Activated naive CD4-positive, alpha-beta T cell treated with anti-CD3 and anti-CD28 coated beads, Interleukin-2, amount 50 U/mL, for 72 hours (primary cell): ENCODE data around the gene MINK1. TPM values are rescaled to one million over a fixed set of nuclear protein-coding genes. Genes with fewer than 3 reads are reported as not detected.
A peak's percentile ranks its signal among the peaks of the same experiment; 100 is the strongest.

Experiments
- ATAC-seq, 2 donors: fragments of 150-1000 bp; cut with Tn5 transposase; 2 replicates each; pipeline ENCODE4 v1.10.0; 2021; ENCODE audit warnings: mild to moderate bottlenecking in 2 of 2, moderate library complexity in 2 of 2
- DNase-seq, 2 donors: peaks; one replicate each; pipeline ENCODE4 v3.0.0; 2021 to 2022; ENCODE audit warnings: low spot score in 2 of 2
- H3K27ac Mint-ChIP-seq, 2 donors: one replicate each; pipeline ENCODE4 v1.8.0; 2022; ENCODE audit warnings: mild to moderate bottlenecking in 2 of 2, mixed read lengths in 2 of 2
- H3K36me3 Mint-ChIP-seq, 2 donors: one replicate each; pipeline ENCODE4 v1.8.0; 2022; ENCODE audit warnings: mixed read lengths in 2 of 2
- H3K9me3 Mint-ChIP-seq, 2 donors: one replicate each; pipeline ENCODE4 v1.8.0; 2022; ENCODE audit warnings: mixed read lengths in 2 of 2
- total RNA-seq, 2 donors: library from RNA; stranded (reverse); gene quantifications; one replicate each; pipeline ENCODE4 v1.2.3, GENCODE V29; 2022

MINK1 gene
- total RNA-seq, 2 donors from 2014 or later, result 83.0 to 84.9 TPM

DNA sequence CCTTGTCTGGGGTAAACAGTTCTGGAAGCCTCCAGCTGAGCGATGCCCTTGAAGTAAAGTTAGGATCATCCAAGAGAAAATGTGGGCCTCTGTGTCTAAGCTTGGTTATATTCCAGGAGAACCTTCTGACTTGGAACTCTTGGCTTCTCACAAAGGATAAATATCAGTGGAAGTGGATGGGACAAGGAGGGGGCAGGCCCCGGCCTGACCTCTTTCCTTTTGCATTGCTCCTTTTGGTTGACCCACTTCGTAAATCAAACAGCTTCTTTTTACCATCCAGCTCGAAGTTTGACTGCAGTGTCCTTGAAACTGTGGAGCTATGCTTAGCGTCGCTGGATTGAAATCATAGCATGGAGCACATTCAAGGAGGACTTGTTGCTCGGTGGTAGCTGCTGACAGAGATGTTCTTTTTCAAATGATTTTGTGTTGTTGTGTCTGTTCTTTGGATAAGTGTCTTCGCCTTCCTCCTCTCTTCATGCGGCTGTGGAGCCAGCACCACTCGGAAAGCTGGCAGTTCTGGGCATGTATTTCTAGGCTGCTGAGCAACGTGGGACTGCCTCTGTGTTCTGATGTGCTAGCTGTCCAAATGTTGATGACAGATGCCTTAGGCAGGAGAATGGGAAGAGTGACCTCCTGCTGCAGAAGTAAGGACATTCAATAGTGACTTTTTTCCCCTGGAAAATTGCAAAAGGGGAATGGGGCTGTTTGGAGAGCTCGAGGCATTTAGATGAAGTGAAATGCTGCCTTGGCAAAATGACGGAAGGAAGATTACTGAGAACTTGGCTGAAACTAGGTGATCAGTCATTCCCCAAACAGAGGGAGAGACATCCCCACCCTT, 4.5 kb downstream of the MINK1 start:
- DNase-seq (no peak), ATAC-seq (no peak)
- no peak overlapping the region for H3K27ac Mint-ChIP-seq
- no peaks in the 10 kb centered on the region for H3K9me3 Mint-ChIP-seq
- H3K36me3 Mint-ChIP-seq, result peaks cover 0 to 29% of the 10 kb centered on the region in 2 donors

DNA sequence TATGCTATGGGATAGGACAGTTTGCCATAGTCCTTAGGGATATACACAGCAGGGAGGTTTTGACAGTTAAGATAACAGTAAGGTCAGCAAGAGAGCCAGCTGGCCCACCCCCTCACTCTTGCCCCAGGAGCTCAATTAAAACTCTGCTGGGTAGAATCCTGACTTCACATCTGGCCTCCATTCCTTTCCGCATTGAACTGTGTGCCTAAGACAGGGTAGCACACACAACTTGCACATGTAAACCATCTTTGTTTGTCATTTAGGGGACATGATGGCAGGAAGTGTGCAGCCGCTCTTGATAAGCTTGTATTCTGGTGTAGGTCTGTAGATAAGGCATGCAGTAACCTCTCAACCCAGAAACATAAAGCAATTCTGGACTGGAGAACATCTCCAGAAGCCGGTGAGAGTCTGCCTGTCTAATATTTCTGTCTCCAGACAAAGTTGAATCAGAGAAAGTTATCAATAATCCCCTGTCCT, 5.2 kb downstream of the MINK1 start:
- no peak for ATAC-seq
- H3K27ac Mint-ChIP-seq, result no peak overlapping the region
- H3K9me3 Mint-ChIP-seq, result no peaks in the 10 kb centered on the region
- no peak for DNase-seq
- H3K36me3 Mint-ChIP-seq, result peaks cover 0 to 29% of the 10 kb centered on the region in 2 donors

DNA sequence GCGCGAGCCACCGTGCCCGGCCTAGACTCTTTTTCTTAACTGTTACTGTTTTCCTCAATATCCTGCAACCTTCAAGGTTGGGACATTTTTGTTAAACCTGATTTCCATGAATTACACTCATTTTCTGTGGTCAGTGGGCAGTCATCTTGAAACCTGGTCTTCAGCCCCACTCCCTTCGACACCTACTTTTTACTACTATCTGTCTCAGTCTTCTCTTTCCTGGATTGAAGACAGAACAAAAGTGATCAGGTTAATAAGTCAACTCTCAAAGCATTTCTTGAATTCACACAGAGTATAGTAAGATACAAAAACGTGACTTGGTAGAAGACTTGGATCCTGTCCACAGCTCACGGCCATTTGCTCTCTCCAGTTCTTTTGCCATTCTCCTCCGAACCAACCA, 6.1 kb downstream of the MINK1 start:
- ATAC-seq (peak; percentile 41 to 55), DNase-seq (no peak)
- Mint-ChIP-seq H3K9me3 (no peaks in the 10 kb centered on the region), H3K36me3 (peaks cover 0 to 23% of the 10 kb centered on the region in 2 donors), H3K27ac (peak overlapping the region in 1 of 2 donors; percentile 12)

DNA sequence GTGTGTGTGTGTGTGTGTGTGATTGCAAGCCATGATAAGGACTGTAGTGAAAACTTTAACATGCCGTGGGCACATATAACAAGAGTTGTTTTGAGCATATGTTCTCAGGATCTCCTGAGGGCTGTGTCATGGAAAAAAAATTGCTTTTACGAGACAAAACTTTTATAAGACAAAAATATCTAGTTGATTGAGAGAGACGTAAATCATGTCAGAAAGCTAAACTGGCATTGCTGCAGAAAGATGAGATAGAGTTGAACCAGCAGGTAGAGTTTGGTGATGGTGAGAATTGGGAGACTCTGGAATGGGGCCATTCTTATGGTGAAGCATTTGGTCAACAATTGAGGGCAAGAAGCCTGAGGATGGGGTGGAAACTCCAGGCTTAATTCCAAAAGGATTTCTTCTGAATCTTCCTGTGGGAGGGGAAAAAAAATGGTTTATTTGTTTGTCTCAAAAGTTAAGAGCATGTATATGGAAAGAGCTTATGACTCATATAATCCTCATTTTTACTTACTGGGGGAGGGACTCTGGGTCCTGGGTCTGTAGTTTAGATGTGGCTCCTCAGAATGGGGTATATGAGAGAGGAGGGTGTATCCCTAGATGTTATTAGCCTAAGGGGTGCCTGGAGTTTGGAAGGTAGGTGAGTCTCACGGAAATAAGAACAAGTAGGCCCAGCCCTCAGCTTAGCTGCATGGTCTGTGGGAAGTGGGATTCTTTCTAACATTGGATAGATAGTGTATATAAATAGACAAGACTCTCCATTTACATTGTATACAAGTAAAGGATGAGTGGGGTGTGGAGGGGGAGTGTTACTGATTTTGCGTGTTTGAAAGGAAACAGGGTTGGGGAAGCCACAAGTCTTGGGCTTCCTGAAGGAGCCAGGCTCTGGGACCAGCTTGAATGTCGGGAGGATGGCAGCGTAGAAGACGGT, 7.1 kb downstream of the MINK1 start:
- Mint-ChIP-seq H3K36me3 (peaks cover 0 to 21% of the 10 kb centered on the region in 2 donors), H3K27ac (peak overlapping the region; percentile 29 to 82), H3K9me3 (no peaks in the 10 kb centered on the region)
- no peak for DNase-seq
- ATAC-seq, result peak; percentile 15 to 40

DNA sequence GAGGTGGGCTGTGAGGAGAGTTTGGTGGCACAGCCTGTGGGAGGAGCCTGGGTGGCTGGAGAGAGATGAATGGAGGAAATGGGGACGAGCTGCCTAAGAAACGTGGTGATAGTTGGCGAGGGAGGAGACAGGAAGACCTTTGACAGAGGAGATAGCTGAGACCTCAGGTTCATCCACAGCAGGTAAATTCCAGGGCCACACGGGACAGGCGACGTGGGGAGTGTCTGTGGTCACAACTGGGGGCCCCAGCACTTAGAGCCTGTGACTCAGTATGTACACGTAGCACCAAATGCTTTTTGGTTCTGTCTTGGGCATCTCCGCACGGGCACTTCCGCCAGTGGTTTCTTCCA, 7.7 kb downstream of the MINK1 start:
- H3K9me3 Mint-ChIP-seq, result no peaks in the 10 kb centered on the region
- DNase-seq (no peak), ATAC-seq (peak; percentile 76 to 79)
- peak overlapping the region; percentile 29 to 82 for H3K27ac Mint-ChIP-seq
- peaks cover 0 to 21% of the 10 kb centered on the region in 2 donors for H3K36me3 Mint-ChIP-seq

DNA sequence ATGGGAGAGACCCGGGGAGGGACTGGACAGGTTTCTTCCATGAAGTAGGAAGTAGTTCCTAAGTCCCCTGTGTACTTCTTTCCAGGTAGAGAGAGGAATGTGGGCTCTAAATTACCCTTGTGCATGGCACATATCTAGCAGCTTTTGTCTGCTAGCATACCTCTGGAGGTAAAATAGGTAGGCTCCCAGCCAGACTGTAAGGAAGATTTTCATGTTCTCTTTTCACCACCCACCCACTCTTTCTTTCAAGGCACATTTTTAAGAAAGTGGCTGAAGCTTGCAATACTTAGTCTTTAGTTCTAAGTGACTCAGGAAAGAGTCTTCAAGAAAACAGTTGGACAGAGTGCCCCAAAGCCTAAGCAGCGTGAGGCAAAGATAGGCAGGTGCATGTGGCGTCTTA, 9.2 kb downstream of the MINK1 start:
- ATAC-seq (no peak), DNase-seq (no peak)
- Mint-ChIP-seq H3K27ac (no peak overlapping the region), H3K9me3 (no peaks in the 10 kb centered on the region), H3K36me3 (peaks cover 0 to 21% of the 10 kb centered on the region in 2 donors)

DNA sequence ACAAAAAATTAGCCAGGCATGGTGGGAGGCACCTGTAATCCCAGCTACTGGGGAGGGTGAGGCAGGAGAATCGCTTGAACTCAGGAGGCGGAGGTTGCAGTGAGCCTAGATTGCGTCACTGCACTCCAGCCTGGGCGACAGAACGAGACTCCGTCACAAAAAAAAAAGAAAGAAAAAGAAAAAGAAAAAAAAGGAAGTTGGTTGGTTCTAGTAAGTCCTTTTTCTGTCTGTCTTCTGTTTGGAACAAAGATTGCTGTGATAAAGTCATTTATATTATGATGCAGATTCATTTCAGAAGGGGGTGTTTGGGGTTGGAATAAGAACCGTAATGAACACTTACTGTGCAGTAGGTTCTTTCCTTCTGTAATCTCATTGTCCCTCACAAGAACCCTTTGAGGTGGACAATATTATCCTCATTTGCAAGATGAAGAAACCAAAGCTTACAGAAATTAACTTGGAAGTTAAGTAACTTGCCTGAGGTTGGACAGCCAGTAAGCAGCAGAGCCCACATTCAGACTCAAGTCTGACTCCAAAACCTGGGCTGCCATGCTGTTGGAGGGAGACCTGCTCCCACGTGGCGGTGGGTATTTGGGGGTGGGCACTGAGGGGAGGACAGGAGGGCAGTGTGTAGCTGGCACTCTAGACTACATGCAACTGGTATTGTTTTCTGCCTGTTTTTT, 10.3 kb downstream of the MINK1 start:
- peaks cover 0 to 15% of the 10 kb centered on the region in 2 donors for H3K36me3 Mint-ChIP-seq
- no peak for DNase-seq
- H3K27ac Mint-ChIP-seq, result no peak overlapping the region
- no peak for ATAC-seq
- H3K9me3 Mint-ChIP-seq, result no peaks in the 10 kb centered on the region

DNA sequence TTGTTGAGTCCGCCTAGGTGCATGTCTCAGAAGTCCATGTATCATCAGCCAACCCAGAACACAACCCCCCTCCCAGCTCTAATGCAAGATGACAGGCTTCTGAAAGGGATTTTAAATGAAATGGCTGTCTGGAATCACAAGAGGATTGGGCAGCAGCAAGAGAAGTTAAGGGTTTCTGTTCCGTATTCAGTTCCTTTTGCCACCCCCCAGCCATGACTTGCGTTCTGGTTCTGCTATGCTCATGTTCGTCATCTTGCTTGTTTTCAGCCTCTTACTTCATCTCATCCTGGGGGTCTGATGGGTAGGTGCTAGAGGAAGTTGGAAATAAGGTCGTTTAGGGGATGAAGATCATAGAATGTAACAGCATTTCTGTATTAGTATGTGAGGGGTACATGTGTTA, 12.0 kb downstream of the MINK1 start:
- DNase-seq (no peak), ATAC-seq (no peak)
- Mint-ChIP-seq H3K27ac (no peak overlapping the region), H3K9me3 (no peaks in the 10 kb centered on the region), H3K36me3 (peaks cover 0 to 5% of the 10 kb centered on the region in 2 donors)

DNA sequence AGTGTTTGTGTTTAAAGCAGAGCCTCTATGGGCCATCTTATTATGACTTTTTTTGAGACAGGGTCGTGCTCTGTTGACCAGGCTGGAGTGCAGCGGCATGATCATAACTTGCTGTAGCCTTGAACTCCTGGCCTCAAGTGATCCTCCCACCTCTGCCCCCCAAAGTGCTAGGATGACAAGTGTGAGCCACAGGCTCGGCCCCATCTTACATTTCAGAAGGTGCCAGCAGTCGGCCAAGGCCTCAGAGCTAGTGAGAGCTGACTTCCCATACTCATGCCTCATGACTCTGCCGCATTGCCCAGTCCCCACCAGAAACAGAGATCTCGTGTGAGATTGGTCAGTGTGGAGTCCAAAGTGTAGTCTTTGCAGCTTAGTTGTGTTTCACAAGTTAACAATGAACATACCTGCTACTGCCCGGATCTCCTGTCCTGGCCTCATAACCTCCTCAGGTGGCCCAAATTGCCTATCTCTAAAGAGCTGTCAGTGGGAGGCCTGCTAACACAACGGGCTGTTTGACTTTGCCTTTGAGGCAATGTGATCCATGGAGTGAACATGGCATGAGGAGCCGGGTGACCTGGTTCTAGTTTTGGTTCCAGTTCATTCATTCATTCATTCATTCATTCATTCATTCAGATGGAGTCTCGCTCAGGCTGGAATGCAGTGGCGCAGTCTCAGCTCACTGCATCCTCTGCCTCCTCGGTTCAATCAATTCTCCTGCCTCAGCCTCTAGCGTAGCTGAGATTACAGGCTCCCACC, 13.7 kb downstream of the MINK1 start:
- no peak for ATAC-seq
- Mint-ChIP-seq H3K27ac (no peak overlapping the region), H3K9me3 (no peaks in the 10 kb centered on the region), H3K36me3 (peaks cover 0 to under 1% of the 10 kb centered on the region in 2 donors)
- no peak for DNase-seq

DNA sequence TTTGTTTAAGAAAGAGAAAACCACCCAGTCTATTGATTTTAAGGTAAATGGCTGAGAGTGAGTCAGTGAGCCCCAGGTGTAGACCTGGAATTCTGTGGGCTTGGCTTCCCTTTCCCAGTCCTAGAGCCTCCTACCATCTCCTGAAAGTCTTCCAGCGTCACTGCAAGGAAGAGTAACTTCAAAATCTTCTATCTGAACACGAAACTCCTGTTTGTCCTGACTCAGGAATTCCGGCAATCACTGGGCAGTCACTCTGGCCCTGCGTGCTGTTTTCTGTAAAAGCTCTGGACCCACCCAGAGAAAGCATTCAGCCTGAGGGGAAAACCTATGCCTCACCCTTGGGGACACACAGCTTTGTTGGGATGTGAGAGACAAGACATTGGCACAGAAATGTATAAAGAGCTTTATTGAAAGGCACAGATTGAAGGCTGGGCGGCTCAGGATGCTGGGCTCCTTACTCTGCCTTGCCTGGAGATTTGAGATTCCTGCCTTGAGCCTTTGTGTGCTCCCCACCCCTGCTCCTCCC, 15.9 kb downstream of the MINK1 start:
- Mint-ChIP-seq H3K9me3 (peaks cover 6% of the 10 kb centered on the region in 2 donors), H3K27ac (no peak overlapping the region), H3K36me3 (peaks cover 0 to 7% of the 10 kb centered on the region in 2 donors)
- ATAC-seq (no peak), DNase-seq (no peak)

DNA sequence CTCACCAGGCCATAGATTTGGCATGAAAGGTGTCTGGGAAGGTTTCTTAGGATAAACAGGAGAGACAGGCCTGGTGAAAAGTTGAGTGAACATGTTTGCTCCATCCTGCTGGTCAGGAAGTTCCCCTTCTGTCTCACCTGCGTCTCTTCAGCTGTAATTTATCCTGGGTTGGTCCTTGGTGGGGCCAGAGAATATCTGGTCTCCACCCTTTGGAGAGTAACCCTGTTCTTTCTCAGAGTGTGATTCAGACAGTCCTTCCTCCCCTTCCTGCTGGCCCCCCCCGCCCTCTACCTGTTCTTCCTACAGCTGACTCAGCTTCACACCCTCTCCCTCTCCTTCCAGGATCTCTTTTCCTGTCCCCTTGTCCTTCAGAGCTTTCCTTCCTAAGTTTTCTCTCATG, 17.1 kb downstream of the MINK1 start:
- H3K9me3 Mint-ChIP-seq, result peaks cover 6% of the 10 kb centered on the region in 2 donors
- peaks cover 0 to 7% of the 10 kb centered on the region in 2 donors for H3K36me3 Mint-ChIP-seq
- ATAC-seq (no peak), DNase-seq (no peak)
- H3K27ac Mint-ChIP-seq, result peak overlapping the region in 1 of 2 donors; percentile 62

DNA sequence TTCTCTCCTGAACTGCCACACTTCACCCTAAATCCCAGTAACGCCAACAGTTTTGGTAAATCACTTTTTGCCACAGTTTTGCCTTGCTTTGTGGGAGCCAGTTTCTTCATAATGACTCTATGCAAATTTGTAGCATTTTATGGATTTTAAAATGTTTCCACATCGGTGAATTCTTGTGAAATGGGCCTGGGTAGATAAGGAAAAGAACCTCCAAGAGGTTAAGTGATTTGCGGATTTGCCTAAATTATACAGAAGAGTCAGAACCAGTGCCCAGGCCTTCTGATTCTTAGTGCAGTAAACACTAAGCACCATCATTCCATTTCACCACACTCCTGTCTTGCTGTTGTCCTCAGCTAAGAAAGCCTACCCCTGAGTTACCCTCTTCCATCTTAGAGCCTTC, 17.9 kb downstream of the MINK1 start:
- H3K27ac Mint-ChIP-seq, result peak overlapping the region in 1 of 2 donors; percentile 62
- ATAC-seq (no peak), DNase-seq (no peak)
- peaks cover 0 to 7% of the 10 kb centered on the region in 2 donors for H3K36me3 Mint-ChIP-seq
- H3K9me3 Mint-ChIP-seq, result peaks cover 6% of the 10 kb centered on the region in 2 donors

DNA sequence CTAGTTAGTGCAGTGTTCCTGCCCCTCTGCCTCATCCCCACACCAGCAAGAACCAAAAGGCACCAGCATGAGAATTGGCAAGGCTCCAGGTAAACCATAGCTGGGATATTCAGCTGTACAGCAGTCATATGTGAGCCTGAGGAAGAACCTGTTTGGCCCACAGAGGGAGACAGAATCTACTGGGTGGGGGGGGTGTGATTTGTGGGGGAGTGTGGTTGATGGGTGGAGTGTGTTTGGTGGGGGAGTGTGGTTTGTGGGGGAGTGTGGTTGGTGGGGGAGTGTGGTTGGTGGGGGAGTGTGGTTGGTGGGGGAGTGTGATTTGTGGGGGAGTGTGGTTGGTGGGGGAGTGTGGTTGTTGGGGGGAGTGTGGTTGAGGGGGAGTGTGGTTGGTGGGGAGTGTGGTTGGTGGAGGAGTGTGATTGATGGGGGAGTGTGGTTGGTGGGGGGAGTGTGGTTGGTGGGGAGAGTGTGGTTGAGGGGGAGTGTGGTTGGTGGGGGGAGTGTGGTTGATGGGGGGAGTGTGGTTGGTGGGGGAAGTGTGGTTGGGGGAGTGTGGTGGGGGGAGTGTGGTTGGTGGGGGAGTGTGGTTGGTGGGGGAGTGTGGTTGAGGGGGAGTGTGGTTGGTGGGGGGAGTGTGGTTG, 19.5 kb downstream of the MINK1 start:
- H3K27ac Mint-ChIP-seq, result peak overlapping the region in 1 of 2 donors; percentile 38
- ATAC-seq (no peak), DNase-seq (no peak)
- H3K36me3 Mint-ChIP-seq, result peaks cover 0 to 7% of the 10 kb centered on the region in 2 donors
- peaks cover 6% of the 10 kb centered on the region in 2 donors for H3K9me3 Mint-ChIP-seq

DNA sequence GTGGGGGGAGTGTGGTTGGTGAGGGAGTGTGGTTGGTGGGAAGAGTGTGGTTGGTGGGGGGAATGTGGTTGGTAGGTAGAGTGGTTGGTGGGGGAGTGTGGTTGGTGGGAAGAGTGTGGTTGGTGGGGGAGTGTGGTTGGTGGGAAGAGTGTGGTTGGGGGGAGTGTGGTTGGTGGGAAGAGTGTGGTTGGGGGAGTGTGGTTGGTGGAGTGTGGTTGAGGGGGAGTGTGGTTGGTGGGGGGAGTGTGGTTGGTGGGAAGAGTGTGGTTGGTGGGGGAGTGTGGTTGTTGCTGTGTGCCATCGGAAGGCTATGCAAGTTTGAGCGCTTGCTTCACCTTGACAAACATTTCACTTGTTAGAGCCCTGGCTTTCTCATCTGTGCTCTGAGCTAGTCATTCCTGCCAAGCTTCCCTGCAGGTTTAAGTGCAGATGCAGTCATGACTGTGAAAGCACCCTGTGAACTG, 20.1 kb downstream of the MINK1 start:
- H3K27ac Mint-ChIP-seq, result no peak overlapping the region
- peaks cover 0 to 7% of the 10 kb centered on the region in 2 donors for H3K36me3 Mint-ChIP-seq
- DNase-seq (no peak), ATAC-seq (peak in 1 of 2 donors; percentile 50)
- peaks cover 6% of the 10 kb centered on the region in 2 donors for H3K9me3 Mint-ChIP-seq

DNA sequence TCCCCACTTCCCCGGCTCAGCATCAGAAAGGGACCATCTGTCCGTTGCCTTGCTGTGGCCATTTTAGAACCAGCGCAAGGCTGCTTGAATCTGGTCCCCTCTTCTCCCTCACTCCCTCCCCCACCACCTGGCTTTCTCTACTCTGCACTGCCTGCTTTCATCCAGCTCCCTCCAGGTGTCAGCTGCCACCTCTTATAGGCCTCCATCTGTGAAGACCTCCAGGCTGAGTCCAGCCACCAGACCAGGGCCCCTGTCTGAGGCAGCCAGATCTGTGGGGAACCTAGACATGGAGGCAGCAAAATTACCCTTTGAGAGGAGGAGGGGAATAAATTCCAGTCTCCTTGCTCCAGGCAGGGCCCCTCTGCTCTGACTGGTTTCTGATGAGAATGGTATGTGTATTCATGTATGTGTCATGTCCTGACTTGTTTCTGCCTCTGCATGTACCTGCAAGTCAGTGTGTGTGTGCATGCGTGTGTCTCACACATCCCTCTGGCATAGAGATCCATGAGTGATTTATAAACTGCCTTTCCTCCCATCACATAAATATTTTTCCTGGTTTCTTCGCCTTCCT, 21.1 kb downstream of the MINK1 start:
- peaks cover 6% of the 10 kb centered on the region in 2 donors for H3K9me3 Mint-ChIP-seq
- peaks cover 0 to 7% of the 10 kb centered on the region in 2 donors for H3K36me3 Mint-ChIP-seq
- peak overlapping the region; percentile 20 to 38 for H3K27ac Mint-ChIP-seq
- DNase-seq (no peak), ATAC-seq (no peak)
